Head of caudate nucleus (tissue), 42 donors: ENCODE data around the gene ULK2.

ENCODE experiments used
- DNase-seq, 42 donors: peaks; one replicate each; pipeline versions ENCODE4 v3.0.0 to v3.0.0-alpha.2; 2020 to 2021; ENCODE audit warnings: mixed read lengths in 7 of 42
- intact Hi-C: fragments of 100-400 bp; cut with DNase I; formaldehyde crosslinking; loops from one replicate; pipeline ENCODE4 v1.15.0; 2022

ULK2 gene

GRCh38 chr17:19739241-19740201 is 128.2 kb downstream of the ULK2 start:
- intact Hi-C loops, result no loop called here

GRCh38 chr17:19738757-19739156 is 129.0 kb downstream of the ULK2 start:
- intact Hi-C loops, result no loop called here
- no peak for DNase-seq

More at GRCh38 chr17:19739241-19740201, 128.2 kb downstream of the ULK2 start:
- DNase-seq, result no peak

- intact Hi-C loops, result no loop called here
- no peak for DNase-seq
Observed at GRCh38 chr17:19738073-19738449, 129.7 kb downstream of the ULK2 start.

- no peak for DNase-seq
- intact Hi-C loops, result no loop called here
Observed at GRCh38 chr17:19737305-19738072, 130.2 kb downstream of the ULK2 start.

- DNase-seq, result no peak
- intact Hi-C loops, result no loop called here
Observed at GRCh38 chr17:19736071-19736470, 131.7 kb downstream of the ULK2 start.

- intact Hi-C loops, result no loop called here
- no peak for DNase-seq
Observed at GRCh38 chr17:19733953-19734526, 133.7 kb downstream of the ULK2 start.

- intact Hi-C loops, result no loop called here
- DNase-seq, result no peak
Observed at GRCh38 chr17:19731626-19732025, 136.1 kb downstream of the ULK2 start.

- intact Hi-C loops, result no loop called here
- no peak for DNase-seq
Observed at GRCh38 chr17:19730843-19731242, 136.9 kb downstream of the ULK2 start.

GRCh38 chr17:19729900-19730299 is 137.8 kb downstream of the ULK2 start:
- intact Hi-C loops, result loop anchor here (2.0 to 5.0 kb wide), 2 partner anchors 23 to 83 kb away; partner anchors contain the start of gene ALDH3A2
- DNase-seq, result no peak

GRCh38 chr17:19728084-19728495 is 139.6 kb downstream of the ULK2 start:
- intact Hi-C loops, result loop anchor here (2.0 to 5.0 kb wide), 2 partner anchors 25 to 81 kb away; partner anchors contain the start of gene ALDH3A2
- DNase-seq, result peak; percentile 49 to 93 (median 85)

GRCh38 chr17:19727501-19728078 is 140.1 kb downstream of the ULK2 start:
- intact Hi-C loops, result loop anchor here (2.0 to 5.0 kb wide), 2 partner anchors 25 to 80 kb away; partner anchors contain the start of gene ALDH3A2
- DNase-seq, result peak in 40 of 42 donors; percentile 37 to 95 (median 81)

GRCh38 chr17:19726631-19727376 is 140.9 kb downstream of the ULK2 start:
- intact Hi-C loops, result loop anchor here (5.0 kb wide), 1 partner anchor 80 kb away; the partner anchor contains the start of gene ALDH3A2
- DNase-seq, result peak in 5 of 42 donors; percentile 39 to 61 (median 47)

- intact Hi-C loops, result loop anchor here (5.0 kb wide), 1 partner anchor 78 kb away; the partner anchor contains the start of gene ALDH3A2
- DNase-seq, result no peak
Observed at GRCh38 chr17:19725486-19725885, 142.2 kb downstream of the ULK2 start.

- DNase-seq, result peak in 27 of 42 donors; percentile 28 to 76 (median 51)
- intact Hi-C loops, result loop anchor here (5.0 kb wide), 1 partner anchor 77 kb away; the partner anchor contains the start of gene ALDH3A2
Observed at GRCh38 chr17:19724501-19725420, 143.0 kb downstream of the ULK2 start.

- intact Hi-C loops, result no loop called here
- no peak for DNase-seq
Observed at GRCh38 chr17:19723964-19724363, 143.8 kb downstream of the ULK2 start.
